ENCODE measurements around the gene ZHX3. TPM values are rescaled to one million over a fixed set of nuclear protein-coding genes. Genes with fewer than 3 reads are reported as not detected.

The ZHX3 gene
- total and polyA plus RNA-seq, 9 of the 15 experiments (the other 6 are each of a cell fraction or from before 2014, with no cell fraction given): 0.80 to 14.6 (median 4.9) TPM

GRCh38 chr20:41261790-41262717 lies 55.5 kb downstream of the ZHX3 start (continued):
- TF ChIP-seq IRF2 (CRISPR knock-in tag; IDR thresholded peaks at IDR 0.05) (no peak), ZNF79 (CRISPR knock-in tag; IDR thresholded peaks at IDR 0.05; ENCODE audit: low read depth) (no peak), TCF7 (IDR thresholded peaks at IDR 0.05; ENCODE audit: borderline replicate concordance) (no peak), NFIC (IDR thresholded peaks at IDR 0.05) (peak; percentile 76), ZNF512 (tag; IDR thresholded peaks at IDR 0.05) (no peak), HDGF (IDR thresholded peaks at IDR 0.05) (no peak), EP400 (IDR thresholded peaks at IDR 0.05) (peak; percentile 20; the same call in 1 of the 2 replicates), TARDBP (IDR thresholded peaks at IDR 0.05) (no peak), ATF7 (IDR thresholded peaks at IDR 0.05) (peak; percentile 35; the same call in 1 of the 2 replicates), ZNF507 (tag; conservative IDR thresholded peaks at IDR 0.05) (no peak), POLR2H (tag; IDR thresholded peaks at IDR 0.05; ENCODE audit: low read depth) (no peak), HDAC6 (IDR thresholded peaks at IDR 0.05; ENCODE audit: low read depth, low read length) (no peak), ZFX (CRISPR knock-in tag; IDR thresholded peaks at IDR 0.05) (no peak), PTRF (tag; IDR thresholded peaks at IDR 0.05) (no peak), TFAP4 (CRISPR knock-in tag; IDR thresholded peaks at IDR 0.05; ENCODE audit: borderline replicate concordance) (no peak), HMGN3 (IDR thresholded peaks at IDR 0.05; ENCODE audit: borderline replicate concordance, extremely low read depth, insufficient read length, low read depth, low read length) (no peak), ZNF431 (CRISPR knock-in tag; IDR thresholded peaks at IDR 0.05) (no peak), SREBF2 (CRISPR knock-in tag; IDR thresholded peaks at IDR 0.05) (no peak), EHMT2 (IDR thresholded peaks at IDR 0.05) (no peak), MED1 (CRISPR knock-in tag; IDR thresholded peaks at IDR 0.05; ENCODE audit: borderline replicate concordance) (no peak)
